SK-N-SH (cell line): ENCODE results near the gene CLCN2. TPM values are rescaled to one million over a fixed set of nuclear protein-coding genes. Genes with fewer than 3 reads are reported as not detected.
A peak's percentile ranks its signal among the peaks of the same experiment; 100 is the strongest.

ENCODE experiments used
- CTCF ChIA-PET: fragments of 300-600, 350-600 bp; formaldehyde crosslinking; extraction: SDS; loops from one replicate; lab custom pipeline; 2021; lab: Yijun Ruan, JAX
- POLR2A ChIA-PET: fragments of 350-600 bp; sonication (Branson Sonifier 250); formaldehyde crosslinking; extraction: SDS; loops from one replicate; lab custom pipeline; 2020; ENCODE audit warnings: antibody characterized with exemption, inconsistent platforms; lab: Yijun Ruan, JAX
- DNase-seq: peaks from one replicate; pipeline ENCODE4 v3.0.0; 2012
- H2AFZ ChIP-seq: fragments of 200-600 bp; sonication (generic); 2 replicates; pipeline ENCODE4 v1.8.1; 2016; ENCODE audit warnings: antibody characterized with exemption, mild to moderate bottlenecking, low read depth
- H3F3A ChIP-seq: fragments of 200-600 bp; sonication (generic); replicated peaks from 2 replicates; pipeline ENCODE3; 2016; ENCODE audit warnings: antibody characterized with exemption, mild to moderate bottlenecking; ENCODE audit not compliant: insufficient read depth
- H3K27ac ChIP-seq, 2 experiments: fragments of 200-500 bp in 1 of 2; fragments of 200-600 bp in 1 of 2; sonication (Bioruptor generic) in 1 of 2; sonication (generic), shearing (Covaris generic) in 1 of 2; 2 replicates each; pipeline versions ENCODE4 v1.5.1 to v1.6.1; 2014 to 2016; ENCODE audit warnings: low read depth in 2 of 2, inconsistent platforms in 1 of 2, low read length in 1 of 2, mild to moderate bottlenecking in 1 of 2, mixed read lengths in 1 of 2
- H3K27me3 ChIP-seq: fragments of 200-600 bp; sonication (generic), shearing (Covaris generic); 2 replicates; pipeline ENCODE4 v1.6.1; 2016; ENCODE audit warnings: mixed run types; ENCODE audit not compliant: insufficient read depth
- H3K36me3 ChIP-seq, 2 experiments: fragments of 200-500 bp in 1 of 2; fragments of 200-600 bp in 1 of 2; sonication (Bioruptor generic) in 1 of 2; sonication (generic) in 1 of 2; replicated peaks in 1 of 2; 2 replicates each; pipeline versions ENCODE3 to v1.5.1; 2014 to 2016; ENCODE audit warnings: low read length in 1 of 2, mild to moderate bottlenecking in 1 of 2; ENCODE audit not compliant: insufficient read depth in 2 of 2, control insufficient read depth in 1 of 2
- H3K4me1 ChIP-seq, 2 experiments: fragments of 200-500 bp in 1 of 2; fragments of 200-600 bp in 1 of 2; sonication (Bioruptor generic) in 1 of 2; sonication (generic), shearing (Covaris generic) in 1 of 2; 2 replicates each; pipeline versions ENCODE4 v1.5.1 to v1.6.1; 2014 to 2016; ENCODE audit warnings: low read depth in 1 of 2, low read length in 1 of 2, mixed run types in 1 of 2; ENCODE audit not compliant: insufficient read depth in 2 of 2, control insufficient read depth in 1 of 2
- H3K4me2 ChIP-seq: fragments of 200-600 bp; sonication (generic), shearing (Covaris generic); 2 replicates; pipeline ENCODE4 v1.6.1; 2017; ENCODE audit warnings: mixed run types
- H3K4me3 ChIP-seq, 2 experiments: fragments of 200-500 bp in 1 of 2; fragments of 200-600 bp in 1 of 2; sonication (Bioruptor generic) in 1 of 2; sonication (generic), shearing (Covaris generic) in 1 of 2; 2 replicates each; pipeline versions ENCODE4 v1.5.1 to v1.8.1; 2014 to 2016; ENCODE audit warnings: low read depth in 2 of 2, inconsistent platforms in 1 of 2, low read length in 1 of 2, mild to moderate bottlenecking in 1 of 2, mixed read lengths in 1 of 2, moderate library complexity in 1 of 2
- H3K79me2 ChIP-seq: fragments of 200-600 bp; sonication (generic); 2 replicates; pipeline ENCODE4 v1.8.1; 2017; ENCODE audit warnings: mild to moderate bottlenecking; ENCODE audit not compliant: insufficient read depth
- H3K9ac ChIP-seq: fragments of 200-600 bp; sonication (generic); 2 replicates; pipeline ENCODE4 v1.6.1; 2017; ENCODE audit warnings: mixed run types
- H3K9me2 ChIP-seq: fragments of 200-600 bp; sonication (generic); 2 replicates; pipeline ENCODE4 v1.6.1; 2017; ENCODE audit warnings: mixed run types
- H3K9me3 ChIP-seq: fragments of 200-600 bp; sonication (generic); 2 replicates; pipeline ENCODE4 v1.6.1; 2017; ENCODE audit warnings: mixed run types, mild to moderate bottlenecking, moderate library complexity
- H4K20me1 ChIP-seq: fragments of 200-600 bp; sonication (generic); 2 replicates; pipeline ENCODE4 v1.6.1; 2017; ENCODE audit warnings: mild to moderate bottlenecking, mixed run types; ENCODE audit not compliant: insufficient read depth
- CHD2 ChIP-seq: fragments of 150-350 bp; IDR thresholded peaks from 2 replicates; pipeline ENCODE4 v1.6.1; 2018; ENCODE audit warnings: low read length; ENCODE audit not compliant: partially characterized antibody
- EP300 ChIP-seq, 2 experiments: IDR thresholded peaks; 2 replicates each; pipeline versions ENCODE4 v1.4.0 to v1.6.1; 2012; ENCODE audit warnings: borderline replicate concordance in 1 of 2, low read depth in 1 of 2, low read length in 1 of 2
- FOSL2 ChIP-seq: IDR thresholded peaks from 2 replicates; pipeline ENCODE4 v1.4.0; 2012; ENCODE audit warnings: low read depth, mild to moderate bottlenecking, moderate library complexity, borderline replicate concordance
- MXI1 ChIP-seq: IDR thresholded peaks from 2 replicates; pipeline ENCODE4 v1.6.1; 2012; ENCODE audit warnings: mild to moderate bottlenecking, low read depth, low read length, improper control_type of control experiment
- NFIC ChIP-seq: IDR thresholded peaks from 2 replicates; pipeline ENCODE4 v1.4.0; 2012; ENCODE audit warnings: borderline replicate concordance
- NRF1 ChIP-seq: IDR thresholded peaks from 2 replicates; pipeline ENCODE4 v1.6.1; 2012; ENCODE audit warnings: low read depth, mild to moderate bottlenecking, low read length
- SMC3 ChIP-seq: IDR thresholded peaks from 2 replicates; pipeline ENCODE4 v1.6.1; 2012; ENCODE audit warnings: low read depth, low read length, improper control_type of control experiment
- TAF1 ChIP-seq: IDR thresholded peaks from 2 replicates; pipeline ENCODE4 v1.6.1; 2012; ENCODE audit warnings: low read depth, mild to moderate bottlenecking, low read length, moderate library complexity, borderline replicate concordance
- USF2 ChIP-seq: fragments of 150-350 bp; IDR thresholded peaks from 2 replicates; pipeline ENCODE4 v1.6.1; 2017; ENCODE audit warnings: antibody characterized with exemption, low read length, low read depth, borderline replicate concordance
- WGBS: methylation state at CpG from one replicate; pipeline ENCODE4 v1.1.6; 2017; ENCODE audit warnings: low lambda C conversion rate; 5-methylcytosine and 5-hydroxymethylcytosine counted together
- polyA plus RNA-seq, 3 experiments: library from polyadenylated mRNA; depleted of rRNA; stranded (reverse); fragments of >200 nt; gene quantifications; 2 replicates each; pipeline ENCODE4 v1.2.3, GENCODE V29; 2012
- TF ChIP-seq, protein P1 (sequence below): IDR thresholded peaks from 2 replicates; pipeline ENCODE4 v1.4.0; 2012; ENCODE audit warnings: low read depth, borderline replicate concordance
- TF ChIP-seq, protein P2 (sequence below): IDR thresholded peaks from 2 replicates; pipeline ENCODE4; 2012

The CLCN2 gene
- polyA plus RNA-seq, 1 of the 3 experiments (the other 2 are of a cell fraction): 9.1 TPM

DNA sequence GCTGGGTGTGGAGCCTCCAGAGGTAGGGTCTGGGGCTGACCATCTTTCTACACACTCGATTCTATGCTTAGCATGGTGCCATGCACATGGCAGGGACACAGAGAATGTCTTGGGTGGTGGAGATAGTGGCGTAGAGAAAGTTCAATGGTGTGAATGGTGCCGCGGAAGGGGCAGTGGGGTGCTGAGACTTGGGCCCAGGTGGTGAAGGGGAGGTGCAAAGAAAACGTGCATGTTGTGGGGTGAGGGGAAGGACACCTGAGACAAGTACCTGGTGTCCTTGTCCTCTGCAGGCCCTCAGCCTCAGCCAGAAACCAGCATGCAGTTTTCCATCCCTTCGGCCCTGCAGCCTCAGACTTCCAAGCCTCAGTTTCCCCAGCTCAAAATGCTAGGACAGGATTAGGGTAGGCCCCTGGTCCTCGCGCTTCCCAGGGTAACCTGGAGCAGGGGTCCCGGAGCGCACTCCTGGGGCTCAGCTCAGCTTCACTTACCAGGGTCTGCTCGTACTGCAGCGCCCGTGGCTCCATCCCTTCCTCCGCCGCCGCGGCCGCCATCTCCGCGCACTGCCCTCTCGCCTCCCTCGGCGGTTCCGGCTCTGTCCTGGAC, 375 bp downstream of the CLCN2 start:
- Histone ChIP-seq H3K4me2 (peak overlapping the region; percentile 92), H3K4me1 (peaks cover 11 to 19% of the 10 kb centered on the region in 2 experiments; a peak in 2 of 4 replicates), H3K27ac (peak overlapping the region; percentile 46 to 97; a peak in 3 of 4 replicates), H3K27me3 (no peaks in the 10 kb centered on the region), H3F3A (peaks cover 10% of the 10 kb centered on the region), H3K36me3 (peaks cover 14 to 21% of the 10 kb centered on the region in 2 experiments), H3K9me3 (no peaks in the 10 kb centered on the region), H3K4me3 (peak overlapping the region; percentile 91 to 96), H3K9me2 (no peaks in the 10 kb centered on the region), H4K20me1 (peaks cover 15% of the 10 kb centered on the region; the same call in 1 of the 2 replicates), H2AFZ (peak overlapping the region; percentile 77), H3K79me2 (peaks cover 45% of the 10 kb centered on the region), H3K9ac (peak overlapping the region; percentile 99)
- peak; percentile 17; the same call in 1 of the 2 replicates for TF ChIP-seq MXI1
- TF ChIP-seq NRF1: no peak
- 15% methylated on average over 12 of the region's 24 CpGs for WGBS
- ChIA-PET POLR2A (interaction anchor here (1.0 to 2.7 kb wide), 4 partner anchors 14 to 24 kb away, joined by 3 to 14 read pairs (median 10); partner anchors contain the start of gene FAM131A), CTCF (interaction anchor here (0.7 to 1.5 kb wide), 8 partner anchors 9 to 185 kb away, joined by 3 to 6 read pairs (median 3); no protein-coding TSS in a partner anchor)
- no peak for DNase-seq

DNA sequence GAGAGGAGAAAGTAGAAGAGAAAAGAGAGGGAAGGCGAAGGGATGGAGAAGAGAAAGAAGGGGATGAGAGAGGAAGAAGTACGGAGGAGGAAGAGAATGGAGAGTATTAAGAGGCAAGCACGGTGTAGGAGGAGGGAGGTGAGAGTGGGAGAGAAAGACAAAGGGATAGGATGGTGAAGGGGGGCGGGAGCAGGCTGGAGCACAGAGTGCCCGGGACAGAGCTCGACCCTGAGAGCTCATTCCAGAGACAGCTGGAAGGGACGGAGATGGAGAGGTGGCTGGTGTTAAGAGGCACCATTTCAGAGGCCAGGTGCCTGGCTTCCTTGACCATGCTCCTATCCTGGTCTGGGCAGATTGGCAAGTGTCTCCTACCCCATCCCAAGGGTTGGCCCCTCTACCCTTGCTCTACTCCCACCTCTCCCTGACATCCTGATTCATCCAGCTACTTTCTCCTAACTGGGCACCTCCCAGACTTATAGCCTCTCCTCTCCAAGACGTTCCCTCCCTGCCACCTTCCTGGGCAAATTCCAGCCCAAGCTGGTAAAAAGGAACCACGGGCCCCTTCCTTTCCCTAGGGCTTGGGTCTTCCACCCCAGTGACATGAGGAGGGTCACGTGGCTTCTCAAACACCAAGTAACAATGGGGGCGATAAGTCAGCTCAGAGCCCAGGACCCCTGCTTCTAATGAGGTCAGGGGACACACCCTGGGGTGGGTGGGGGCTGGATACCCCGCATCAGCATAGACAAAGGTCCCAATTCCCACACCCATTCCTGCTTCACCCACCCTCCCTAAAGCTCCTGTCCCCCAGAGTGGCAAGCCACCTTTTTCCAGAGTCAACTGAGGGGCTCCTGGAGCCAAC, 1.1 kb downstream of the CLCN2 start:
- H3K9ac ChIP-seq: peak overlapping the region; percentile 99
- H3K4me1 ChIP-seq: peaks cover 11 to 19% of the 10 kb centered on the region in 2 experiments; a peak in 2 of 4 replicates
- H4K20me1 ChIP-seq: peaks cover 15% of the 10 kb centered on the region; the same call in 1 of the 2 replicates
- peaks cover 38% of the 10 kb centered on the region for H3K79me2 ChIP-seq
- no peak for TF ChIP-seq EP300 (IDR thresholded peaks at IDR 0.05; ENCODE audit: borderline replicate concordance in 1 of 2, low read depth in 1 of 2, low read length in 1 of 2)
- no peak for TF ChIP-seq CHD2
- no peak for TF ChIP-seq NFIC
- TF ChIP-seq TAF1: no peak
- TF ChIP-seq, protein P1, sequence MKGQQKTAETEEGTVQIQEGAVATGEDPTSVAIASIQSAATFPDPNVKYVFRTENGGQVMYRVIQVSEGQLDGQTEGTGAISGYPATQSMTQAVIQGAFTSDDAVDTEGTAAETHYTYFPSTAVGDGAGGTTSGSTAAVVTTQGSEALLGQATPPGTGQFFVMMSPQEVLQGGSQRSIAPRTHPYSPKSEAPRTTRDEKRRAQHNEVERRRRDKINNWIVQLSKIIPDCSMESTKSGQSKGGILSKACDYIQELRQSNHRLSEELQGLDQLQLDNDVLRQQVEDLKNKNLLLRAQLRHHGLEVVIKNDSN: no peak
- TF ChIP-seq, protein P2, sequence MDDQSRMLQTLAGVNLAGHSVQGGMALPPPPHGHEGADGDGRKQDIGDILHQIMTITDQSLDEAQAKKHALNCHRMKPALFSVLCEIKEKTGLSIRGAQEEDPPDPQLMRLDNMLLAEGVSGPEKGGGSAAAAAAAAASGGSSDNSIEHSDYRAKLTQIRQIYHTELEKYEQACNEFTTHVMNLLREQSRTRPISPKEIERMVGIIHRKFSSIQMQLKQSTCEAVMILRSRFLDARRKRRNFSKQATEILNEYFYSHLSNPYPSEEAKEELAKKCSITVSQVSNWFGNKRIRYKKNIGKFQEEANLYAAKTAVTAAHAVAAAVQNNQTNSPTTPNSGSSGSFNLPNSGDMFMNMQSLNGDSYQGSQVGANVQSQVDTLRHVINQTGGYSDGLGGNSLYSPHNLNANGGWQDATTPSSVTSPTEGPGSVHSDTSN: no peak
- no peak for TF ChIP-seq FOSL2
- TF ChIP-seq MXI1: no peak
- TF ChIP-seq SMC3: no peak
- TF ChIP-seq USF2: no peak
- TF ChIP-seq NRF1: no peak
- peaks cover 10% of the 10 kb centered on the region for H3F3A ChIP-seq
- H3K27ac ChIP-seq: no peak overlapping the region
- no peak for DNase-seq
- H2AFZ ChIP-seq: peak overlapping the region; percentile 77; the same call in 1 of the 2 replicates
- H3K9me2 ChIP-seq: no peaks in the 10 kb centered on the region
- H3K27me3 ChIP-seq: no peaks in the 10 kb centered on the region
- H3K4me3 ChIP-seq: peak overlapping the region; percentile 91 to 96
- H3K9me3 ChIP-seq: no peaks in the 10 kb centered on the region
- peak overlapping the region; percentile 92 for H3K4me2 ChIP-seq
- ChIA-PET POLR2A (interaction anchor here (1.0 to 2.7 kb wide), 3 partner anchors 13 to 23 kb away, joined by 3 to 11 read pairs (median 3); partner anchors contain the start of gene FAM131A), CTCF (interaction anchor here (0.7 to 1.5 kb wide), 10 partner anchors 9 to 186 kb away, joined by 3 to 6 read pairs (median 3); partner anchors contain the start of gene EEF1AKMT4)
- 92% methylated on average over 11 of the region's 12 CpGs for WGBS
- peaks cover 13 to 23% of the 10 kb centered on the region in 2 experiments for H3K36me3 ChIP-seq
